Mesodermal cell (in vitro differentiated cells): ENCODE results near the gene MLLT10.

Experiments used
- H3K27ac ChIP-seq: 2 replicates; pipeline ENCODE4 v1.7.0; 2013; ENCODE audit warnings: mild to moderate bottlenecking, low read depth, low read length, moderate library complexity; ENCODE audit not compliant: severe bottlenecking
- H3K36me3 ChIP-seq: 2 replicates; pipeline ENCODE4 v1.7.1; 2013; ENCODE audit warnings: mild to moderate bottlenecking, low read length, moderate library complexity; ENCODE audit not compliant: control insufficient read depth, insufficient read depth
- H3K4me1 ChIP-seq: one replicate; pipeline ENCODE4 v1.7.1; 2013; ENCODE audit warnings: mild to moderate bottlenecking, low read length; ENCODE audit not compliant: insufficient read depth, control insufficient read depth, poor library complexity, severe bottlenecking
- H3K4me3 ChIP-seq: 2 replicates; pipeline ENCODE4 v1.7.0; 2013; ENCODE audit warnings: low read length, control low read depth, mild to moderate bottlenecking; ENCODE audit not compliant: insufficient read depth, poor library complexity, severe bottlenecking; ENCODE audit errors: extremely low read depth
- H3K9me3 ChIP-seq: 2 replicates; pipeline ENCODE4 v1.7.1; 2013; ENCODE audit warnings: mild to moderate bottlenecking, low read length, moderate library complexity; ENCODE audit not compliant: control insufficient read depth
- WGBS, 2 experiments: methylation state at CpG; one replicate each; pipeline ENCODE4 v1.1.5; 2013; ENCODE audit warnings: missing lambda C conversion rate in 2 of 2; ENCODE audit not compliant: insufficient coverage in 2 of 2; 5-methylcytosine and 5-hydroxymethylcytosine counted together

Gene MLLT10

DNA sequence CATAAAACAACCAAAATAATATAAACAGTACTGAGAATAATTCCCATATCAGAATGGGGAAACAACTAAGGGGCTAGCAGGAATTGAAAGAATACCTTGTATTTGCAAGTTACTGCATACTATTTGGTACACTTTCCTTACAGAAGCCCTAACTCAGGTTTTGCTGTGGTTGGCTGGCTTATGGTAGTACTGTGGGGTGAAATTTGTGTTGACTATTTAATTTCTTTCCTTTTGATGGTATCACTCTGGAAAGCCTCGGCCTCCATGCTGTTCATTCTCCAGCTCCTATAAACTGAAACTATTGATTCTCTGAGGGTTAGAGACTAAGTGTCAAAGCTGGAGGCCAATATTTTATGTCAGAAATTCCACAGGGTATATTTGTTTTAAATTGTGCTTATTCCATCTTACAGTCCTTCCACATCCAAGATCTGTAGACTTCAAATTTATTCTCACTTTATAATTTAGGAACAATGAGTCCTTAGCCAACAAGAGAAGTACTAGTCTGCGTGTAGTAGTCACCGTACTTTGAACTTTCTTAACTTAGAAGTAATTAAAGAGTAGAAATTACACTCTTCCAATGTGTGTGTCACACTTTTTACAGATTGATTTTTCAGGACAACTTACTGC lies 22.0 kb upstream of the MLLT10 start:
- no CpG with 5 or more reads among the region's 3 CpGs for WGBS, 2 experiments
- Histone ChIP-seq H3K4me3 (peak overlapping the region; percentile 12), H3K27ac (peak overlapping the region; percentile 55), H3K36me3 (no peaks in the 10 kb centered on the region), H3K4me1 (peaks cover 39% of the 10 kb centered on the region), H3K9me3 (no peaks in the 10 kb centered on the region)

DNA sequence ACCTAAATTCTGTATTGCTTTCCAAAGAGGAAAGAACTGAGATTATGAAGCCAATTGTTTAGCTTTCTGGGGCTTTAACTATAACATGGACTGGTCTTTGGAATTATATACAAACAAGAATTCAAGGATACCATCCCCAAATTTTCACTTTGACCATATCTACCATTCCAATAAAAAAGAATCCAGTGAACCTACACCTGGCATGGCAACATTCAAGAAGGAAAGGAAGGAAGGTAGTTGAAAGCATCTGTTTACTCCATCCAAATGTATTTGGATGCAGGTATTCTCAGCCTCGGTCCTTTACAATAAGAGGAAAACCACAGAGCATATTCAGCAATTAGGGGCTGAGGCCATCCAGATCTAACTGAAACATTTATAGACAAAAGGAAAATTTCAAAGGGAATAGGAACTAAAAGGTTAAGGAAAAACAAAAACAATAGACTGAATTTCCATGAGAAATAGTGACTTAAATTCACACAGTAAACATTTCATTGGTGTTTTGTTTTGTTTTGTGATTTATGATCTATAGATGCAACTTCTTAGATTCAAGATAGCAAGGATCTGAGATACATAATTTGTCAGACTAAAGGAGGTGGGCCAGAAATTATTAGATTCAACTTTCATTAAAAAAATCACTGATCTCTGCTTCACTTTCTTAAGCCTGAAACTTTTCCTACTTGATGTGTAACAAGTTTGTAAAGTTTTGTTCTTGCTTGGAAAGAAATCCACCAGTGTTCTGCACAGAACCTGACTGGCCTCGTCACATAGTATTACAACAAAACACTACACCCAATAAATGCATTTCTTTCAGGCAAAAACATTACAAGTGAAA lies 21.2 kb upstream of the MLLT10 start:
- Histone ChIP-seq H3K27ac (no peak overlapping the region), H3K4me3 (peak overlapping the region; percentile 56), H3K9me3 (no peaks in the 10 kb centered on the region), H3K36me3 (no peaks in the 10 kb centered on the region), H3K4me1 (peaks cover 33% of the 10 kb centered on the region)
- no CpG with 5 or more reads among the region's 2 CpGs for WGBS, 2 experiments

DNA sequence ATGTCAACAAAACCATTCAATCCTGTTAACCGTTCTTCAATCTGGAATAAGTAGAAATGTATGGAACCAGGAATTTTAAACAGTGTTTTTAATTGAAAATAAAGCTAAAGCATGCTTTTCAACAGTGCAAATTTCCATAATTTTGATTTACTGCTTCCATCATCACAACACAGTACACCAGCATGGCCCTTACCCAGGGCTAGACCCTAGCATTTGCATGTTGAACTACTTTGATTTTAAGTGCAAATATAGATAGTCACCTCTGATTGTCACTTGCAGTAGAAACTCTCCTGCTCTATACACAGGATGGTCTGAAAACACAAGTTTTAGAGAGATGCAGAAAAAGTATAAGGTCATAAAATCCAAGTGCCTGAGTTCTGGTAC lies 20.6 kb upstream of the MLLT10 start:
- Histone ChIP-seq H3K4me3 (peak overlapping the region; percentile 56), H3K36me3 (no peaks in the 10 kb centered on the region), H3K4me1 (peaks cover 37% of the 10 kb centered on the region), H3K27ac (no peak overlapping the region), H3K9me3 (no peaks in the 10 kb centered on the region)
- no CpG with 5 or more reads among the region's 1 CpG for WGBS, 2 experiments

DNA sequence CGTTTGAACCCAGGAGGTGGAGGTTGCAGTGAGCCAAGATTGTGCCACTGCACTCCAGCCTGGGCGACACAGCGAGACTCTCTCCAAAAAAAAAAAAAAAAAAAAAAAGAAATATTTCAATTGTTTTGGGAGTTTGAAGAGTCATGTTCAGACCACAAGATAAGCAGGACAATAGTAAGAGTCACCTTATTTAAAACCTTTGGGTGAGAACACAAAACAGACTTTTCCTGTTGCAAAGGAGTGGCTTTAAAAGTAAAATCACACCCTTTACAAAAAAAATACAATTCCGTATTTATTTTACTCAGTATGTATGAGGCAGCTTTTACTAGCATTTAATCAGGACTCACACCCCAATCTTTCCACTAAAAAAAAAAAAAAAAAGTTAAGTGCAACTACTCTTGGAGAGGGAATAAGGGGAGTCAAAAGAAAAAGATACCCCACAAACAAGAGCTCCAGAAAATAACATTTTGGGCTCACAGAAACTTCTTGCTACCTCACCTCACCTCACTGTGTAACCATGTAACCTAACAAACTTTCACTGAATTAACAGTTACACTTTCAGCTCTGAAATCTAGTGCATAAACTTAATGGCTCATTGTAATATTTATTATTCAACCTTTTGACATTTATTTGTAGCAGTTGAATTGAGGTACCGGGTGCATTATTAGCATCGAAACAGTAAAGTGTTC lies 19.8 kb upstream of the MLLT10 start:
- Histone ChIP-seq H3K9me3 (no peaks in the 10 kb centered on the region), H3K36me3 (no peaks in the 10 kb centered on the region), H3K4me3 (peak overlapping the region; percentile 56), H3K4me1 (peaks cover 31% of the 10 kb centered on the region), H3K27ac (peak overlapping the region; percentile 64)
- WGBS, 2 experiments: 60% methylated on average over 1 of the region's 6 CpGs; no CpG with 5 or more reads in 1 of the 2 experiments

DNA sequence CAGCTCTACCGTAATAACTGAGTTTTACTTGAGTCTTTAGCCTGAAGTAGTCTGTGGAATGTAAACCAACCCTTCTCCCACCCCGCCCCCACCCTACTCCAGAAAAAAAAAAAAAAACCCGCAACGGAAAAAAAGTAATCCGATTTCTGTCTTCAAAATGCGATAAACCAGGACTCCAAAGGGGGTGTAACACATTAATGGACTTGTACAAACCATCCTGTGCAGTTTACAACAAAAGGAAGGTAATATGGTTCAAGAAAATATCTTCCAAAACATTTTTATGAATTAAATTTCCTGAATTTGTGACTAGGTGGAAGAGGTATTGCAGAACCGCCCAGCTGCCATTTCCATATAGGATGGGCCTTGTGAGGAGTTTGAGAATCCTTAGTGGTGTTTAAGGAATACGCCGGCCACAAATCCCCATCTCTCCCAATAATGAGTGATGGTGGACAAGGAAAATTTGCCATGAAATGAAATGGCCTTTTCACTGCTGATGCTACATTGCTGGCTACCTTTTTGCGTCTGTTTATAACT lies 19.1 kb upstream of the MLLT10 start:
- Histone ChIP-seq H3K36me3 (no peaks in the 10 kb centered on the region), H3K4me1 (peaks cover 28% of the 10 kb centered on the region), H3K27ac (peak overlapping the region; percentile 64), H3K9me3 (no peaks in the 10 kb centered on the region), H3K4me3 (peak overlapping the region; percentile 56)
- WGBS, 2 experiments: 6 to 8% methylated on average over 2 to 3 of the region's 10 CpGs

DNA sequence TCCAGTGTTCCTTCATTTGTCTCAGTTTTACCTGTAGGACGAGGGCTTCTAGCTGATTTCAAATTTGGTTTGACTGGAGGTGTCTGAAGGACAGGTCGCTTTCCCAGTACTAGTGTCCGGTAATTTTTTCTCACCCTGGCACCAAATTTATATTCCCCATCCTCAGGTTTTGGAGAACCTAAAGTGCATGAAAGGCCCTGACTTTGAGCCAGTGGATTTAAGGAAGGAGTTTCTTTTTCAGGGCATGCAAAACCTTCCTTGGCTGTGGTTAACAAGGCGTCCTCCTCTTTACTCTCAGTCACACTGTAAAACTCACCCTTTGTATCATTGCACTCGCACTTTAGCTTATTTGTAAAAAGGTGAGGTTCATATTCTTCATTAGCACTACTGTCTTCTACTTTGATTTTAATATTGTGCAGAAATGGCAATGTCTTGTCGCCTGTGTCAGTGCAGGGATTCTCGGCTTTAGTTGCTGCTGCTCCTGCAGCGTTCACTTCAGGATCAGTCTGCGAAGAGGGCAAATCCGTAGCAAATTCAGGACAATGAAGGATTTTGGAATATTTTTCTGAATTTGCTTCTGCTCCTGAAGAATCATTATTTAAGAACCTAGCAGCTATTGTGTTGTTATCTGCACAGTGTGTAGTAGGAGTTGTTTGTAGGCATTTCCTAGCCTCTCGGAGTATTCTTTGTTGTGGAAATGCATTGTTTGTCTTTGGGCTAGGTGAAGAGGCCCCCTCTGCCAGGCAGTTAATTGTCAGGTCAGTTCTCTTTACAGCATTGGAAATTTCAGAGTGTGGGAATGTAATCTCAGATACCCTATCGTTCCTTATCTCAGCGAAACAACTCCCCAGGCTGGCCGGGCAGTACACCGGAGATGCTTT lies 18.4 kb upstream of the MLLT10 start:
- 2 to 6% methylated on average over 8 to 10 of the region's 15 CpGs for WGBS, 2 experiments
- H3K4me3 ChIP-seq: peak overlapping the region; percentile 56
- peaks cover 29% of the 10 kb centered on the region for H3K4me1 ChIP-seq
- H3K27ac ChIP-seq: peak overlapping the region; percentile 60
- no peaks in the 10 kb centered on the region for H3K9me3 ChIP-seq
- no peaks in the 10 kb centered on the region for H3K36me3 ChIP-seq

DNA sequence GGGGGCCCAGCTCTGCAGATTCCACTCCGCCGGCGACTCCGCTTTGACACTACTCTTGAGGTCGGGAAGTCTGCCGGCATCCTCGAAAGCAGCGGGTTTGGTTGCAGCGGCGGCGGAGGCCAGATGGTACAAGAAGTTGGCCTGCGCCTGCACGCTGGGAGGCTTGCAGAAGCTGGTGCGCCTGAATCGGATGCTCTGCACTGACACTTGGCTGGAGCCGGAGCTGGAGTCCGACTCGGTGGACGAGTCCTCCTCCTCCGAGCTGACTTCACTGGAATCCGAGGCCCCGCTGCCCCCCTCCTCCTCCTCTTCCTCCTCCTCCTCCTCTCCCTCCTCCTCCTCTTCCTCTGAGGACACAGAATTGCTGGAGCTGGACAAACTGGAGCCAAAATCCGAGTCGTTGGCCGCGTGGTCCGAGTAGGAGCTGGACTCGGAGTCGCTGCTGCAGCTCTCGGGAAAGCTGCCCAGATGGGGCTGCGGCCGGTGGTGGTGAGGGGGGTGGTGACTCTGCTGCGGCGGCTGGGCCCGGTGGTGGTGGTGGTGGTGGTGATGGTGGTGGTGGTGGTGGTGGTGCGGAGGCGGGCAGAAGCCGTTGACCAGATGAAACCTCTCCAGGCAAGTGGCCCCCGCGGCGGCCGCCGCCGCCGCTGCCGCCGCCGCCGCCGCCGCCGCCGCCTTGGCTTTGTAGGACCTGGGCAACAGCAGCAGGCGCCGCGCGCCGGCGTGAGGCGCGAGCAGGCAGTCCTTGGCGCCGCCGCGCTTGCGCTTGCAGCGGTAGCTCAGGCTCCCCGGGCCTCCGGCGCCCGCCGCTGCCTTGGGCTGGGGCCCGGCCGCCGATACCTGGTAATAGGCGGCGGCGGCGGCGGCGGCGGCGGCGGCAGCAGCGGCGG lies 17.5 kb upstream of the MLLT10 start:
- H3K36me3 ChIP-seq: no peaks in the 10 kb centered on the region
- H3K4me1 ChIP-seq: peaks cover 26% of the 10 kb centered on the region
- peak overlapping the region; percentile 60 for H3K27ac ChIP-seq
- H3K4me3 ChIP-seq: peak overlapping the region; percentile 59
- no peaks in the 10 kb centered on the region for H3K9me3 ChIP-seq
- 0% methylated on average over 41 to 57 of the region's 86 CpGs for WGBS, 2 experiments

DNA sequence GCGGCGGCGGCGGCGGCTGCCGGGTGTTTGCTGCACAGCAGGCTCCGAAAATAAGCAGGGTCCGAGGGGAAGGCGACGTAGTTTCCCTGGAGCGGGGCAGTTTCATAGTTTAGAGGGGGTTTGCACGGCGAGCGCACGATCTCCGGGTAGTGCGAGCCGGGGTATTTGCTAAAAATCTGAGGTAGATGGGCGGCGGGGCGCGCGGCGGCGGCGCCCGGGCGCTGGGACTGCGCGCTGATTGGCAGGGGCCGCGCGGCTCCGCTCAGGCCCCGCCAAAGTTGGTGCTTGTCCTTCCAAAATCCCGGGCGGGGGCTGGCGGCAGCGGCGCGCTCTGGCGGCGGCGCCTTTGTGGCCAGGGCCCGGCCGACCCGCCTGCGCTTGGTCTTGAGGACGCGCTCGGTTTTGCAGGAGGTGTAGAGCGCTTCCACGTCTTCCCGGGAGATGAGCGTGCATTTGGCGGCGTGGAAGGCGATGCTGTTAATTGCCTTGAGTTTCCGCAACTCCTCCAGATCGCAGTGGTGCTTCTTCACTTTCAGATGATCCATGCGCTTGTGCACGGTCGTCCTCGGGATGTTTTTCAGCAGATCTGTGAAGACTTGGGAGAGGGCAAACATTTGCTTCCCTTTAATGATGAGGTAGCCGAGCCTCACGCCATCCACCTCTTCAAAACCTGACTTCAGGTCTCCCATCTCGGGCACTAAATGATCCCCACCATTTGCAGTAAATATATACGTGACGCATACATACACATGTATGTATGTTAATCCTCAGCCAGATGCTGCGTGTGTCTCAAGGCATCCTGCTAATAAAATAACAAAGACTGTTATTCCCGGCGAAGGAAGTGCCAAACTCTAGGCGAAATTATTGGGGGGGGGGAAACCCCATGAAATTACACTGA lies 16.6 kb upstream of the MLLT10 start:
- H3K36me3 ChIP-seq: no peaks in the 10 kb centered on the region
- H3K4me3 ChIP-seq: peak overlapping the region; percentile 59
- WGBS, 2 experiments: 0 to 1% methylated on average over 50 to 62 of the region's 73 CpGs
- H3K4me1 ChIP-seq: peaks cover 26% of the 10 kb centered on the region
- no peaks in the 10 kb centered on the region for H3K9me3 ChIP-seq
- H3K27ac ChIP-seq: peak overlapping the region; percentile 92

DNA sequence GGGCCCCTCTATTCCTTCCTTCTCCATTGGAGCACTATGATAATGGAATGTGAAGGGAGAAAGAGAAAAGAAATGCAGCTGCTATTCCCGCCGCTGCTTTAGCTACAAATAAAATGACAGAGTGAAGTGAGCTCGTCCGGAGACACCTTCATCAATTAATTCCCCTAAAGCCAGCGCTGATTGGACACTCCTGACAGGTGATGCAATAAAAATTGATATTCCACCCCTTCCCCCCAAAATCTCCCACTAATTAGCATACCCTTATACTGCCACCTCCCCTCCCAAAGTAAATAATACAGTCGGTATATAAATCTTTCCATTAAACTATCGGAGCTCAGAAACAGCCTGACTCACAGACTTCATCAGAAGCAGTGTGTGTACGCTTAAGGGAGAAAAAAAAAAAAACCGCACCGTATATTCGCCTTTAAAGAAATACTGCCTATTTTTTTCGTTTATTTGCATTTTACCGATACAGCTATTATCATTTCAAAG lies 15.8 kb upstream of the MLLT10 start:
- Histone ChIP-seq H3K4me3 (peak overlapping the region; percentile 59), H3K27ac (peak overlapping the region; percentile 92), H3K9me3 (no peaks in the 10 kb centered on the region), H3K36me3 (no peaks in the 10 kb centered on the region), H3K4me1 (peaks cover 32% of the 10 kb centered on the region)
- 0 to 3% methylated on average over 4 to 6 of the region's 13 CpGs for WGBS, 2 experiments
